Parathyroid adenoma (tissue), 2 donors: ENCODE results near the gene KIF22.

Source experiments
- H2AFZ ChIP-seq: fragments of 300-600 bp; sonication (generic); one replicate; pipeline ENCODE4 v1.7.0; 2017; ENCODE audit warnings: antibody characterized with exemption, mild to moderate bottlenecking
- H3K27ac ChIP-seq: fragments of 300-600 bp; sonication (generic); one replicate; pipeline ENCODE4 v1.7.0; 2017
- H3K27me3 ChIP-seq: fragments of 300-600 bp; sonication (generic); one replicate; pipeline ENCODE4 v1.7.0; 2017; ENCODE audit warnings: low read length; ENCODE audit not compliant: control insufficient read depth, insufficient read depth
- H3K36me3 ChIP-seq: fragments of 300-600 bp; sonication (generic); one replicate; pipeline ENCODE4 v1.7.0; 2017; ENCODE audit warnings: low read length; ENCODE audit not compliant: control insufficient read depth, insufficient read depth
- H3K4me1 ChIP-seq: fragments of 300-600 bp; sonication (generic); one replicate; pipeline ENCODE4 v1.7.0; 2017; ENCODE audit warnings: control low read depth
- H3K4me2 ChIP-seq: fragments of 300-600 bp; sonication (generic); one replicate; pipeline ENCODE4 v1.7.0; 2017; ENCODE audit warnings: low read length
- H3K4me3 ChIP-seq: fragments of 300-600 bp; sonication (generic); one replicate; pipeline ENCODE4 v1.7.0; 2017; ENCODE audit warnings: low read depth, low read length
- H3K79me2 ChIP-seq: fragments of 300-600 bp; sonication (generic); one replicate; pipeline ENCODE4 v1.7.0; 2017; ENCODE audit warnings: control low read depth
- H3K9ac ChIP-seq: fragments of 300-600 bp; sonication (generic); one replicate; pipeline ENCODE4 v1.7.0; 2017; ENCODE audit warnings: mild to moderate bottlenecking
- H3K9me3 ChIP-seq: fragments of 300-600 bp; sonication (generic); one replicate; pipeline ENCODE4 v1.7.0; 2017; ENCODE audit warnings: low read length; ENCODE audit not compliant: control insufficient read depth
- TF ChIP-seq, protein P1 (sequence below): fragments of 300-600 bp; sonication (generic); IDR thresholded peaks from one replicate; pipeline ENCODE4 v1.7.0; 2017; ENCODE audit warnings: antibody characterized with exemption, mild to moderate bottlenecking
- donor health status: primary hyperparathyroidism.

KIF22 gene

DNA sequence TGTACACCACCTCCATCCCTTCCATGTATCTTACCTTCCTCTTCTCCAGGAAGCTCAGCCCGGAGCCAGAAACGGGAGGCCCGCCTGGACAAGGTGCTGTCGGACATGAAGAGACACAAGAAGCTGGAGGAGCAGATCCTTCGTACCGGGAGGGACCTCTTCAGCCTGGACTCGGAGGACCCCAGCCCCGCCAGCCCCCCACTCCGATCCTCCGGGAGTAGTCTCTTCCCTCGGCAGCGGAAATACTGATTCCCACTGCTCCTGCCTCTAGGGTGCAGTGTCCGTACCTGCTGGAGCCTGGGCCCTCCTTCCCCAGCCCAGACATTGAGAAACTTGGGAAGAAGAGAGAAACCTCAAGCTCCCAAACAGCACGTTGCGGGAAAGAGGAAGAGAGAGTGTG lies 29.0 kb downstream of the KIF22 start:
- Histone ChIP-seq H2AFZ (no peak overlapping the region), H3K4me3 (no peak overlapping the region), H3K79me2 (peaks cover 34% of the 10 kb centered on the region), H3K27ac (peak overlapping the region; percentile 93), H3K9me3 (no peaks in the 10 kb centered on the region), H3K4me2 (no peak overlapping the region), H3K36me3 (no peaks in the 10 kb centered on the region), H3K27me3 (no peaks in the 10 kb centered on the region), H3K9ac (no peak overlapping the region), H3K4me1 (peaks cover 19% of the 10 kb centered on the region)
- TF ChIP-seq, protein P1, sequence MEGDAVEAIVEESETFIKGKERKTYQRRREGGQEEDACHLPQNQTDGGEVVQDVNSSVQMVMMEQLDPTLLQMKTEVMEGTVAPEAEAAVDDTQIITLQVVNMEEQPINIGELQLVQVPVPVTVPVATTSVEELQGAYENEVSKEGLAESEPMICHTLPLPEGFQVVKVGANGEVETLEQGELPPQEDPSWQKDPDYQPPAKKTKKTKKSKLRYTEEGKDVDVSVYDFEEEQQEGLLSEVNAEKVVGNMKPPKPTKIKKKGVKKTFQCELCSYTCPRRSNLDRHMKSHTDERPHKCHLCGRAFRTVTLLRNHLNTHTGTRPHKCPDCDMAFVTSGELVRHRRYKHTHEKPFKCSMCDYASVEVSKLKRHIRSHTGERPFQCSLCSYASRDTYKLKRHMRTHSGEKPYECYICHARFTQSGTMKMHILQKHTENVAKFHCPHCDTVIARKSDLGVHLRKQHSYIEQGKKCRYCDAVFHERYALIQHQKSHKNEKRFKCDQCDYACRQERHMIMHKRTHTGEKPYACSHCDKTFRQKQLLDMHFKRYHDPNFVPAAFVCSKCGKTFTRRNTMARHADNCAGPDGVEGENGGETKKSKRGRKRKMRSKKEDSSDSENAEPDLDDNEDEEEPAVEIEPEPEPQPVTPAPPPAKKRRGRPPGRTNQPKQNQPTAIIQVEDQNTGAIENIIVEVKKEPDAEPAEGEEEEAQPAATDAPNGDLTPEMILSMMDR = no peak

- peaks cover 14% of the 10 kb centered on the region for H3K4me1 ChIP-seq
- TF ChIP-seq, protein P1 = no peak
Observed at GRCh38 chr16:29820271-29820701, 29.7 kb downstream of the KIF22 start, which contains the start of gene MVP. MVP (plus strand) TSS chr16:29820462; CDS start chr16:29830550, 10,088 bp downstream.

GRCh38 chr16:29820730-29821642 lies 30.4 kb downstream of the KIF22 start:
- peak overlapping the region; percentile 93 for H3K27ac ChIP-seq
- H3K9me3 ChIP-seq = no peaks in the 10 kb centered on the region
- peaks cover 46% of the 10 kb centered on the region for H3K79me2 ChIP-seq
- H3K9ac ChIP-seq = peak overlapping the region; percentile 43
- H3K27me3 ChIP-seq = no peaks in the 10 kb centered on the region
- H2AFZ ChIP-seq = peak overlapping the region; percentile 72
- TF ChIP-seq, protein P1 = no peak
- peak overlapping the region; percentile 68 for H3K4me3 ChIP-seq
- no peaks in the 10 kb centered on the region for H3K36me3 ChIP-seq
- H3K4me1 ChIP-seq = peaks cover 14% of the 10 kb centered on the region
- H3K4me2 ChIP-seq = peak overlapping the region; percentile 76

More at GRCh38 chr16:29820271-29820701, 29.7 kb downstream of the KIF22 start, which contains the start of gene MVP:
- no peaks in the 10 kb centered on the region for H3K9me3 ChIP-seq
- peak within 1 kb of the TSS; percentile 43 for H3K9ac ChIP-seq
- H2AFZ ChIP-seq = peak within 1 kb of the TSS; percentile 72
- H3K36me3 ChIP-seq = no peaks in the 10 kb centered on the region
- peak within 1 kb of the TSS; percentile 68 for H3K4me3 ChIP-seq
- H3K27ac ChIP-seq = peak within 1 kb of the TSS; percentile 93
- H3K4me2 ChIP-seq = peak within 1 kb of the TSS; percentile 76
- no peaks in the 10 kb centered on the region for H3K27me3 ChIP-seq
- peaks cover 39% of the 10 kb centered on the region for H3K79me2 ChIP-seq

- H3K9ac ChIP-seq = no peak overlapping the region
- H3K27ac ChIP-seq = peak overlapping the region; percentile 93
- peak overlapping the region; percentile 68 for H3K4me3 ChIP-seq
- peak overlapping the region; percentile 76 for H3K4me2 ChIP-seq
- no peaks in the 10 kb centered on the region for H3K27me3 ChIP-seq
- H3K9me3 ChIP-seq = no peaks in the 10 kb centered on the region
- TF ChIP-seq, protein P1 = no peak
- H2AFZ ChIP-seq = peak overlapping the region; percentile 72
- H3K36me3 ChIP-seq = no peaks in the 10 kb centered on the region
- H3K79me2 ChIP-seq = peaks cover 53% of the 10 kb centered on the region
- H3K4me1 ChIP-seq = peaks cover 14% of the 10 kb centered on the region
Observed at GRCh38 chr16:29821643-29822115, 31.1 kb downstream of the KIF22 start.
